ENCODE data around the gene KPNA6. TPM values are rescaled to one million over a fixed set of nuclear protein-coding genes. Genes with fewer than 3 reads are reported as not detected.

The KPNA6 gene
- polyA plus RNA-seq, 1 of the 3 experiments (the other 2 are of a cell fraction) = 13.1 TPM

DNA sequence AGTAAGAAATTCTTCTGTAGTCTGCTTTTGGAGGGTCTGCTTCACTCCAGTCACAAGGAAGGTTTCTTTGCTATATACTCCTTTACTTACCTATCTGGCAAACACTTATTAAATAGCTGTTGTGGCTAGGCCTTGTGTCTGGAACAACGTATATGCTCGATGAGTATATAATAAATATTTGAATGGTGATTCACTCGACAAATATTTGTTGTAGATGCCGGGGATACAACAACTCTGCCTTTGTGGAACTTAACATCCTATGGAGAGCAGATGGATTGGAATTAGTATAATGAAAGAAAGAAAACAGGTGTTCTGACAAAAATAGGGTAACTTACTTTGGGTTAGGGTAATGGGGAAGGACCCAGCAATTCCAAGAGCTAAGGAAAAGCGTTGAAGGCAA lies 31.1 kb downstream of the KPNA6 start:
- no peak for DNase-seq
- Histone ChIP-seq H2AFZ (ENCODE audit: low read depth) (no peak overlapping the region), H3K9me2 (no peaks in the 10 kb centered on the region), H3K79me2 (ENCODE audit: insufficient read depth) (peaks cover 93% of the 10 kb centered on the region), H3K9me3 (no peaks in the 10 kb centered on the region), H3K4me2 (peak overlapping the region; percentile 5; the same call in 1 of the 2 replicates), H3K36me3 (replicated peaks in 1 of 2; ENCODE audit: control insufficient read depth in 1 of 2, insufficient read depth in 2 of 2, low read length in 1 of 2) (peaks cover 0 to 9% of the 10 kb centered on the region in 2 experiments), H3K4me3 (ENCODE audit: low read depth in 2 of 2, low read length in 1 of 2) (no peak overlapping the region), H3F3A (replicated peaks; ENCODE audit: insufficient read depth) (peaks cover 13% of the 10 kb centered on the region), H3K27me3 (ENCODE audit: insufficient read depth) (no peaks in the 10 kb centered on the region), H3K27ac (ENCODE audit: low read depth in 2 of 2, low read length in 1 of 2) (peak overlapping the region in 1 of 2 experiments; percentile 59; a peak in 2 of 4 replicates), H3K9ac (no peak overlapping the region), H3K4me1 (ENCODE audit: control insufficient read depth in 1 of 2, insufficient read depth in 2 of 2, low read depth in 1 of 2, low read length in 1 of 2) (peaks cover 0 to 11% of the 10 kb centered on the region in 2 experiments; a peak in 1 of 4 replicates), H4K20me1 (ENCODE audit: insufficient read depth) (peaks cover 53% of the 10 kb centered on the region)
- CTCF ChIA-PET = no interaction called here
- TF ChIP-seq JUND (IDR thresholded peaks at IDR 0.05) (peak; percentile 42), FOXJ3 (CRISPR knock-in tag; IDR thresholded peaks at IDR 0.05) (no peak), EZH2phosphoT487 (IDR thresholded peaks at IDR 0.05; ENCODE audit: borderline replicate concordance, low read depth) (no peak), FOSL2 (IDR thresholded peaks at IDR 0.05; ENCODE audit: borderline replicate concordance, low read depth) (peak; percentile 53; the same call in 1 of the 2 replicates)
- TF ChIP-seq, protein P1, sequence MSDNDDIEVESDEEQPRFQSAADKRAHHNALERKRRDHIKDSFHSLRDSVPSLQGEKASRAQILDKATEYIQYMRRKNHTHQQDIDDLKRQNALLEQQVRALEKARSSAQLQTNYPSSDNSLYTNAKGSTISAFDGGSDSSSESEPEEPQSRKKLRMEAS (IDR thresholded peaks at IDR 0.05; ENCODE audit: low read depth) = no peak
- 46% methylated on average over 5 of the region's 5 CpGs for WGBS (ENCODE audit: low lambda C conversion rate)
- POLR2A ChIA-PET = no interaction called here

DNA sequence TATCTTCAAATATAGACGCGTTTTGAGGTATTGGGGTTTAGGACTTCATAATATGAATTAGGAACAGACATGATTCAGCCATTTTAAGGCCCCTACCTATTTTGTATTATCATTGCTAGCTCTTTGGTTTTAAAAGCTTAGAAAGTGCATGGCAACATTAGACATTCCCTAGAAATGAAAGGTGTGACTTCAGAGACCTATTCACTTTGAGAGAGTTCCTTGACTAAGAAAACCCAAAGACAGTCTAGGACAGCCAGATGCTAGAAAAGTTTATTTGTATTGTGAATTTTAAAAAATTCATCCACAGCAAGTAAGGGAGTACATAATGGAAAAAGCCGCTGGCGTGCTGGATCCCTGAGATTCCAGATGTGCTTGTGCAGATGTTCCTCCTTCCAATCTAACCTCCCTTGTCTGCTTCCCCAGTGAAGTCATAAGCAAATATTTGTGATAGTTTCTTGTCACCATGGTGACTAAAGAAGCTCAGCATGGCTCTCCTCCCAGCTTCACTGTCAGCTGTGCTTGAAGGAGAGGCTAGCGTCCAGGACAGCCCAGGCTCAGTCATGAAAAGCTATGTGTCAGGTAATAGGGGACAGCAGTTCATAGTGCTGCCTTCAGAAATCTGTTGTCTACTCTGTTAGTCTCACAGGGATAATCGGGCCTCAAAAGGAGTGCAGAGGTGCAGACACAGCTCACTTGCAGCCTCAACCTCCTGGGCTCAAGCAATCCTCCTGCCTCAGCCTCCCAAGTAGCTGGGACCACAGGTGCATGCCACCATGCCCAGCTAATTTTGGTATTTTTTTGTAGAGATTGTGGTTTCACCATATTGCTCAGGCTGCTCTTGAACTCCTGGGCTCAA lies 34.8 kb downstream of the KPNA6 start:
- Histone ChIP-seq H3K36me3 (replicated peaks in 1 of 2; ENCODE audit: control insufficient read depth in 1 of 2, insufficient read depth in 2 of 2, low read length in 1 of 2) (peaks cover 0 to 20% of the 10 kb centered on the region in 2 experiments), H3K9me2 (peaks cover 5% of the 10 kb centered on the region; the same call in 1 of the 2 replicates), H3K9me3 (no peaks in the 10 kb centered on the region), H2AFZ (ENCODE audit: low read depth) (no peak overlapping the region), H4K20me1 (ENCODE audit: insufficient read depth) (peaks cover 54% of the 10 kb centered on the region), H3F3A (replicated peaks; ENCODE audit: insufficient read depth) (peaks cover 12% of the 10 kb centered on the region), H3K9ac (no peak overlapping the region), H3K79me2 (ENCODE audit: insufficient read depth) (peaks cover 98% of the 10 kb centered on the region), H3K27ac (ENCODE audit: low read depth in 2 of 2, low read length in 1 of 2) (peak overlapping the region in 1 of 2 experiments; percentile 35; a peak in 2 of 4 replicates), H3K4me2 (no peak overlapping the region), H3K4me1 (ENCODE audit: control insufficient read depth in 1 of 2, insufficient read depth in 2 of 2, low read depth in 1 of 2, low read length in 1 of 2) (peaks cover 0 to 11% of the 10 kb centered on the region in 2 experiments; a peak in 1 of 4 replicates), H3K27me3 (ENCODE audit: insufficient read depth) (no peaks in the 10 kb centered on the region), H3K4me3 (ENCODE audit: low read depth in 2 of 2, low read length in 1 of 2) (no peak overlapping the region)
- ChIA-PET POLR2A (no interaction called here), CTCF (interaction anchor here (0.9 to 1.1 kb wide), 2 partner anchors 15 to 106 kb away, joined by 3 read pairs; no protein-coding TSS in a partner anchor)
- DNase-seq = peak; percentile 16
- TF ChIP-seq, protein P2, sequence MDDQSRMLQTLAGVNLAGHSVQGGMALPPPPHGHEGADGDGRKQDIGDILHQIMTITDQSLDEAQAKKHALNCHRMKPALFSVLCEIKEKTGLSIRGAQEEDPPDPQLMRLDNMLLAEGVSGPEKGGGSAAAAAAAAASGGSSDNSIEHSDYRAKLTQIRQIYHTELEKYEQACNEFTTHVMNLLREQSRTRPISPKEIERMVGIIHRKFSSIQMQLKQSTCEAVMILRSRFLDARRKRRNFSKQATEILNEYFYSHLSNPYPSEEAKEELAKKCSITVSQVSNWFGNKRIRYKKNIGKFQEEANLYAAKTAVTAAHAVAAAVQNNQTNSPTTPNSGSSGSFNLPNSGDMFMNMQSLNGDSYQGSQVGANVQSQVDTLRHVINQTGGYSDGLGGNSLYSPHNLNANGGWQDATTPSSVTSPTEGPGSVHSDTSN (IDR thresholded peaks at IDR 0.05) = no peak
- TF ChIP-seq EZH2phosphoT487 (IDR thresholded peaks at IDR 0.05; ENCODE audit: borderline replicate concordance, low read depth) = no peak
- TF ChIP-seq YY1 (IDR thresholded peaks at IDR 0.05; ENCODE audit: low read depth) = no peak
- TF ChIP-seq MXI1 (IDR thresholded peaks at IDR 0.05; ENCODE audit: low read depth, low read length) = no peak
- no peak for TF ChIP-seq EP300 (IDR thresholded peaks at IDR 0.05; ENCODE audit: borderline replicate concordance in 1 of 2, low read depth in 1 of 2, low read length in 1 of 2)
- no peak for TF ChIP-seq JUND (IDR thresholded peaks at IDR 0.05)
- TF ChIP-seq, protein P3, sequence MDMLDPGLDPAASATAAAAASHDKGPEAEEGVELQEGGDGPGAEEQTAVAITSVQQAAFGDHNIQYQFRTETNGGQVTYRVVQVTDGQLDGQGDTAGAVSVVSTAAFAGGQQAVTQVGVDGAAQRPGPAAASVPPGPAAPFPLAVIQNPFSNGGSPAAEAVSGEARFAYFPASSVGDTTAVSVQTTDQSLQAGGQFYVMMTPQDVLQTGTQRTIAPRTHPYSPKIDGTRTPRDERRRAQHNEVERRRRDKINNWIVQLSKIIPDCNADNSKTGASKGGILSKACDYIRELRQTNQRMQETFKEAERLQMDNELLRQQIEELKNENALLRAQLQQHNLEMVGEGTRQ (IDR thresholded peaks at IDR 0.05; ENCODE audit: borderline replicate concordance, low read depth, low read length) = no peak
- TF ChIP-seq FOXM1 (IDR thresholded peaks at IDR 0.05; ENCODE audit: low read depth) = no peak
- TF ChIP-seq, protein P4, sequence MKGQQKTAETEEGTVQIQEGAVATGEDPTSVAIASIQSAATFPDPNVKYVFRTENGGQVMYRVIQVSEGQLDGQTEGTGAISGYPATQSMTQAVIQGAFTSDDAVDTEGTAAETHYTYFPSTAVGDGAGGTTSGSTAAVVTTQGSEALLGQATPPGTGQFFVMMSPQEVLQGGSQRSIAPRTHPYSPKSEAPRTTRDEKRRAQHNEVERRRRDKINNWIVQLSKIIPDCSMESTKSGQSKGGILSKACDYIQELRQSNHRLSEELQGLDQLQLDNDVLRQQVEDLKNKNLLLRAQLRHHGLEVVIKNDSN (IDR thresholded peaks at IDR 0.05; ENCODE audit: borderline replicate concordance, low read depth) = no peak
- no peak for TF ChIP-seq SIN3A (IDR thresholded peaks at IDR 0.05; ENCODE audit: borderline replicate concordance, low read depth, low read length)
- TF ChIP-seq, protein P5, sequence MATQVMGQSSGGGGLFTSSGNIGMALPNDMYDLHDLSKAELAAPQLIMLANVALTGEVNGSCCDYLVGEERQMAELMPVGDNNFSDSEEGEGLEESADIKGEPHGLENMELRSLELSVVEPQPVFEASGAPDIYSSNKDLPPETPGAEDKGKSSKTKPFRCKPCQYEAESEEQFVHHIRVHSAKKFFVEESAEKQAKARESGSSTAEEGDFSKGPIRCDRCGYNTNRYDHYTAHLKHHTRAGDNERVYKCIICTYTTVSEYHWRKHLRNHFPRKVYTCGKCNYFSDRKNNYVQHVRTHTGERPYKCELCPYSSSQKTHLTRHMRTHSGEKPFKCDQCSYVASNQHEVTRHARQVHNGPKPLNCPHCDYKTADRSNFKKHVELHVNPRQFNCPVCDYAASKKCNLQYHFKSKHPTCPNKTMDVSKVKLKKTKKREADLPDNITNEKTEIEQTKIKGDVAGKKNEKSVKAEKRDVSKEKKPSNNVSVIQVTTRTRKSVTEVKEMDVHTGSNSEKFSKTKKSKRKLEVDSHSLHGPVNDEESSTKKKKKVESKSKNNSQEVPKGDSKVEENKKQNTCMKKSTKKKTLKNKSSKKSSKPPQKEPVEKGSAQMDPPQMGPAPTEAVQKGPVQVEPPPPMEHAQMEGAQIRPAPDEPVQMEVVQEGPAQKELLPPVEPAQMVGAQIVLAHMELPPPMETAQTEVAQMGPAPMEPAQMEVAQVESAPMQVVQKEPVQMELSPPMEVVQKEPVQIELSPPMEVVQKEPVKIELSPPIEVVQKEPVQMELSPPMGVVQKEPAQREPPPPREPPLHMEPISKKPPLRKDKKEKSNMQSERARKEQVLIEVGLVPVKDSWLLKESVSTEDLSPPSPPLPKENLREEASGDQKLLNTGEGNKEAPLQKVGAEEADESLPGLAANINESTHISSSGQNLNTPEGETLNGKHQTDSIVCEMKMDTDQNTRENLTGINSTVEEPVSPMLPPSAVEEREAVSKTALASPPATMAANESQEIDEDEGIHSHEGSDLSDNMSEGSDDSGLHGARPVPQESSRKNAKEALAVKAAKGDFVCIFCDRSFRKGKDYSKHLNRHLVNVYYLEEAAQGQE (IDR thresholded peaks at IDR 0.05; ENCODE audit: low read depth, low read length) = no peak
- WGBS (ENCODE audit: low lambda C conversion rate) = 87% methylated on average over 5 of the region's 6 CpGs
